HL-60 (cell line): ENCODE results near the gene LIN7C.
"Not testable (repeated sequence)": the region's sequence is repeated elsewhere in the genome, so short reads cannot be mapped to it uniquely, and the experiment has no call there.

Source experiments
- DNase-seq, 2 experiments: peaks; one replicate each; pipeline ENCODE4 v3.0.0-alpha.2; 2010 to 2020; ENCODE audit warnings: low read depth in 1 of 2, low spot score in 1 of 2
- H3K27ac ChIP-seq: fragments of 250-450 bp; sonication (Bioruptor Pico); replicated peaks from 2 replicates; pipeline ENCODE4 v1.5.1; 2020; ENCODE audit warnings: mild to moderate bottlenecking, moderate library complexity
- H3K27me3 ChIP-seq: fragments of 250-450 bp; sonication (Bioruptor Pico); 2 replicates; pipeline ENCODE4 v1.5.1; 2021; ENCODE audit warnings: mild to moderate bottlenecking, moderate library complexity; ENCODE audit not compliant: insufficient read depth, poor library complexity, severe bottlenecking
- H3K4me3 ChIP-seq: replicated peaks from 2 replicates; pipeline ENCODE4 v1.5.1; 2011; ENCODE audit warnings: mild to moderate bottlenecking, control low read depth, low read length; ENCODE audit not compliant: insufficient read depth
- CTCF ChIP-seq: IDR thresholded peaks from one replicate; pipeline ENCODE4 v1.5.1; 2011; ENCODE audit warnings: low read length, control low read depth, inconsistent platforms; ENCODE audit not compliant: insufficient read depth
- GABPA ChIP-seq: IDR thresholded peaks from 2 replicates; pipeline ENCODE4 v1.6.1; 2012; ENCODE audit warnings: low read depth
- POLR2AphosphoS5 ChIP-seq: IDR thresholded peaks from 2 replicates; pipeline ENCODE4 v1.6.1; 2012; ENCODE audit warnings: low read depth
- REST ChIP-seq: IDR thresholded peaks from 2 replicates; pipeline ENCODE4 v1.6.1; 2012; ENCODE audit warnings: low read depth; ENCODE audit not compliant: insufficient replicate concordance
- SPI1 ChIP-seq: IDR thresholded peaks from 2 replicates; pipeline ENCODE4 v1.6.1; 2012; ENCODE audit warnings: low read depth, mild to moderate bottlenecking, borderline replicate concordance

The LIN7C gene

GRCh38 chr11:27520226-27520625 lies 13.7 kb upstream of the LIN7C start:
- Histone ChIP-seq H3K4me3 (no peak overlapping the region), H3K27me3 (no peaks in the 10 kb centered on the region), H3K27ac (no peak overlapping the region)
- no peak for DNase-seq
- TF ChIP-seq SPI1 (no peak), GABPA (no peak), REST (no peak), CTCF (no peak), POLR2AphosphoS5 (no peak)

GRCh38 chr11:27518518-27518917 lies 11.9 kb upstream of the LIN7C start:
- Histone ChIP-seq H3K4me3 (no peak overlapping the region), H3K27ac (no peak overlapping the region), H3K27me3 (no peaks in the 10 kb centered on the region)
- no peak for TF ChIP-seq POLR2AphosphoS5
- no peak for TF ChIP-seq SPI1
- TF ChIP-seq CTCF, result no peak
- no peak for TF ChIP-seq GABPA
- TF ChIP-seq REST, result no peak
- DNase-seq, result no peak

GRCh38 chr11:27517490-27517889 lies 10.9 kb upstream of the LIN7C start:
- H3K4me3 ChIP-seq, H3K27ac ChIP-seq, DNase-seq, H3K27me3 ChIP-seq: not testable (repeated sequence)

- no peak overlapping the region for H3K27ac ChIP-seq
- TF ChIP-seq POLR2AphosphoS5, result no peak
- TF ChIP-seq CTCF, result no peak
- no peak for TF ChIP-seq SPI1
- no peak for TF ChIP-seq GABPA
- TF ChIP-seq REST, result no peak
Measured at GRCh38 chr11:27514558-27514957, 8.0 kb upstream of the LIN7C start.

More at GRCh38 chr11:27514558-27514957, 8.0 kb upstream of the LIN7C start:
- Histone ChIP-seq H3K4me3 (no peak overlapping the region), H3K27me3 (no peaks in the 10 kb centered on the region)
- no peak for DNase-seq
